Measurements from ENCODE around the gene PPP2R5C.

The PPP2R5C gene

GRCh38 chr14:101851736-101852405, 90.4 kb downstream of the PPP2R5C start:
- no peak for TF ChIP-seq EZH2 (IDR thresholded peaks at IDR 0.05; ENCODE audit: borderline replicate concordance, low read depth, low read length, severe bottlenecking)
- TF ChIP-seq, protein P1, sequence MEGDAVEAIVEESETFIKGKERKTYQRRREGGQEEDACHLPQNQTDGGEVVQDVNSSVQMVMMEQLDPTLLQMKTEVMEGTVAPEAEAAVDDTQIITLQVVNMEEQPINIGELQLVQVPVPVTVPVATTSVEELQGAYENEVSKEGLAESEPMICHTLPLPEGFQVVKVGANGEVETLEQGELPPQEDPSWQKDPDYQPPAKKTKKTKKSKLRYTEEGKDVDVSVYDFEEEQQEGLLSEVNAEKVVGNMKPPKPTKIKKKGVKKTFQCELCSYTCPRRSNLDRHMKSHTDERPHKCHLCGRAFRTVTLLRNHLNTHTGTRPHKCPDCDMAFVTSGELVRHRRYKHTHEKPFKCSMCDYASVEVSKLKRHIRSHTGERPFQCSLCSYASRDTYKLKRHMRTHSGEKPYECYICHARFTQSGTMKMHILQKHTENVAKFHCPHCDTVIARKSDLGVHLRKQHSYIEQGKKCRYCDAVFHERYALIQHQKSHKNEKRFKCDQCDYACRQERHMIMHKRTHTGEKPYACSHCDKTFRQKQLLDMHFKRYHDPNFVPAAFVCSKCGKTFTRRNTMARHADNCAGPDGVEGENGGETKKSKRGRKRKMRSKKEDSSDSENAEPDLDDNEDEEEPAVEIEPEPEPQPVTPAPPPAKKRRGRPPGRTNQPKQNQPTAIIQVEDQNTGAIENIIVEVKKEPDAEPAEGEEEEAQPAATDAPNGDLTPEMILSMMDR (IDR thresholded peaks at IDR 0.05; ENCODE audit: borderline replicate concordance, extremely low read depth, low read length, poor library complexity, severe bottlenecking): no peak
- H3K4me3 ChIP-seq (ENCODE audit: low read depth in 1 of 2, low read length in 2 of 2): no peak overlapping the region
- DNase-seq (no peak), ATAC-seq (ENCODE audit: insufficient read depth, low read depth) (no peak)
- no peak overlapping the region for H3K4me2 ChIP-seq (ENCODE audit: insufficient read depth, low read length)
- H3K27ac ChIP-seq (ENCODE audit: low read length): peak overlapping the region; percentile 29; the same call in 1 of the 2 replicates
- H4K20me1 ChIP-seq (ENCODE audit: insufficient read depth, low read length): peaks cover 64% of the 10 kb centered on the region
- no peak overlapping the region for H2AFZ ChIP-seq (ENCODE audit: low read depth, low read length)
- peaks cover 13% of the 10 kb centered on the region for H3K4me1 ChIP-seq (ENCODE audit: insufficient read depth, low read length)
- H3K9ac ChIP-seq (ENCODE audit: low read depth, low read length): no peak overlapping the region
- H3K9me3 ChIP-seq (ENCODE audit: insufficient read depth, low read length, severe bottlenecking): no peaks in the 10 kb centered on the region
- peaks cover 26% of the 10 kb centered on the region for H3K36me3 ChIP-seq (ENCODE audit: insufficient read depth, low read length)
- no peaks in the 10 kb centered on the region for H3K27me3 ChIP-seq (ENCODE audit: insufficient read depth, low read length, poor library complexity)
- H3K79me2 ChIP-seq (ENCODE audit: insufficient read depth, low read length): peaks cover 100% of the 10 kb centered on the region

GRCh38 chr14:101852785-101853184, 91.3 kb downstream of the PPP2R5C start:
- Histone ChIP-seq H3K27ac (ENCODE audit: low read length) (no peak overlapping the region), H3K9me3 (ENCODE audit: insufficient read depth, low read length, severe bottlenecking) (no peaks in the 10 kb centered on the region), H3K36me3 (ENCODE audit: insufficient read depth, low read length) (peaks cover 34% of the 10 kb centered on the region), H3K4me1 (ENCODE audit: insufficient read depth, low read length) (peaks cover 13% of the 10 kb centered on the region), H2AFZ (ENCODE audit: low read depth, low read length) (no peak overlapping the region), H4K20me1 (ENCODE audit: insufficient read depth, low read length) (peaks cover 60% of the 10 kb centered on the region), H3K4me2 (ENCODE audit: insufficient read depth, low read length) (no peak overlapping the region), H3K27me3 (ENCODE audit: insufficient read depth, low read length, poor library complexity) (no peaks in the 10 kb centered on the region), H3K9ac (ENCODE audit: low read depth, low read length) (no peak overlapping the region), H3K4me3 (ENCODE audit: low read depth in 1 of 2, low read length in 2 of 2) (no peak overlapping the region), H3K79me2 (ENCODE audit: insufficient read depth, low read length) (peaks cover 98% of the 10 kb centered on the region)
- DNase-seq (no peak), ATAC-seq (ENCODE audit: insufficient read depth, low read depth) (no peak)
- no peak for TF ChIP-seq EZH2 (IDR thresholded peaks at IDR 0.05; ENCODE audit: borderline replicate concordance, low read depth, low read length, severe bottlenecking)
- TF ChIP-seq, protein P1 (IDR thresholded peaks at IDR 0.05; ENCODE audit: borderline replicate concordance, extremely low read depth, low read length, poor library complexity, severe bottlenecking): no peak

DNA sequence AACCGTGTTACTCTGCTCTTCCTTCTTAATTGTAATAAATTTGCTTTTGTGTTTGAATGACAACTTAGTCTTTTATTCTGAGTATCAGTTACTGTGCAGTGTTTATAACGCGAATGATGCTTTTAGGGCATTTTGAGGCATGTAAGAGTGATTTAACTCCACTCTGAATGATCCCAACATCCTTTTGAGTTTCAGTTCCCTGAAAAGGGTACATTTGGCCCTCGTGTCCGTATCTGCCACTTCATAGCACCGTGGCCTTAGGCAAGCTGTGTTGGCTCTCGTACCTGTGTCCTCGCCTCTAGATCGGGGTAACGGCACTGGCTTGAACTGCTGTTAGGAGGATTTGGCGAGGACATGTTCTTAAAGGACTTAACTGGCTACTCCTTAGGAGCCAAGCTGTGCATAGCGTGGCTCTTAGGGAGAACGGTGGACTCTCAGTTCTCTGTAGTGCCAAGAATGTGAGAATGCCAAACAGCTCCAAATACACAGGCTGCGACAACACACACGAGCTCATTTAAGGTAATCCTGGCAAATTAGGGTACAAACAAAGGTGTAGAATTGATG, 92.0 kb downstream of the PPP2R5C start:
- ATAC-seq (ENCODE audit: insufficient read depth, low read depth) (no peak), DNase-seq (no peak)
- Histone ChIP-seq H3K36me3 (ENCODE audit: insufficient read depth, low read length) (peaks cover 41% of the 10 kb centered on the region), H3K9me3 (ENCODE audit: insufficient read depth, low read length, severe bottlenecking) (no peaks in the 10 kb centered on the region), H4K20me1 (ENCODE audit: insufficient read depth, low read length) (peaks cover 58% of the 10 kb centered on the region), H3K27me3 (ENCODE audit: insufficient read depth, low read length, poor library complexity) (no peaks in the 10 kb centered on the region), H3K27ac (ENCODE audit: low read length) (peak overlapping the region; percentile 40), H2AFZ (ENCODE audit: low read depth, low read length) (no peak overlapping the region), H3K4me3 (ENCODE audit: low read depth in 1 of 2, low read length in 2 of 2) (no peak overlapping the region), H3K9ac (ENCODE audit: low read depth, low read length) (no peak overlapping the region), H3K4me1 (ENCODE audit: insufficient read depth, low read length) (peaks cover 13% of the 10 kb centered on the region), H3K79me2 (ENCODE audit: insufficient read depth, low read length) (peaks cover 96% of the 10 kb centered on the region), H3K4me2 (ENCODE audit: insufficient read depth, low read length) (no peak overlapping the region)
- no peak for TF ChIP-seq EZH2 (IDR thresholded peaks at IDR 0.05; ENCODE audit: borderline replicate concordance, low read depth, low read length, severe bottlenecking)
- TF ChIP-seq, protein P1 (IDR thresholded peaks at IDR 0.05; ENCODE audit: borderline replicate concordance, extremely low read depth, low read length, poor library complexity, severe bottlenecking): no peak

Data from DND-41 (cell line).